ENCODE data around the gene AQP10. TPM values are rescaled to one million over a fixed set of nuclear protein-coding genes. Genes with fewer than 3 reads are reported as not detected.
"Not testable (repeated sequence)": the region's sequence is repeated elsewhere in the genome, so short reads cannot be mapped to it uniquely, and the experiment has no call there.

The AQP10 gene, protein sequence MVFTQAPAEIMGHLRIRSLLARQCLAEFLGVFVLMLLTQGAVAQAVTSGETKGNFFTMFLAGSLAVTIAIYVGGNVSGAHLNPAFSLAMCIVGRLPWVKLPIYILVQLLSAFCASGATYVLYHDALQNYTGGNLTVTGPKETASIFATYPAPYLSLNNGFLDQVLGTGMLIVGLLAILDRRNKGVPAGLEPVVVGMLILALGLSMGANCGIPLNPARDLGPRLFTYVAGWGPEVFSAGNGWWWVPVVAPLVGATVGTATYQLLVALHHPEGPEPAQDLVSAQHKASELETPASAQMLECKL
- polyA plus RNA-seq (2011; rRNA removed) = not detected in 2 replicates
- polyA minus RNA-seq (2011; rRNA and poly(A)+ RNA removed) = not detected in 2 replicates

- Histone ChIP-seq H3K9me3 (ENCODE audit: control insufficient read depth, insufficient read depth, low read length) (peaks cover 4% of the 10 kb centered on the region; the same call in 1 of the 2 replicates), H3K27ac (ENCODE audit: low read depth, low read length) (no peak within 1 kb of the TSS), H3K4me3 (ENCODE audit: low read depth, low read length) (no peak within 1 kb of the TSS), H3K27me3 (ENCODE audit: control insufficient read depth, insufficient read depth, low read length) (peaks cover 22% of the 10 kb centered on the region)
- no peak for DNase-seq (ENCODE audit: low read depth, low spot score)
- TF ChIP-seq CTCF (IDR thresholded peaks at IDR 0.05; ENCODE audit: low read depth, low read length) = no peak
- CTCF ChIA-PET = interaction anchor here (6.5 kb wide), 1 partner anchor 14 kb away, joined by 127 read pairs; no protein-coding TSS in a partner anchor
- POLR2A ChIA-PET = no interaction called here
Observed at GRCh38 chr1:154320882-154321608, at the start of gene AQP10. AQP10 (plus strand) TSS chr1:154321093; CDS start chr1:154321156, 63 bp downstream.

DNA sequence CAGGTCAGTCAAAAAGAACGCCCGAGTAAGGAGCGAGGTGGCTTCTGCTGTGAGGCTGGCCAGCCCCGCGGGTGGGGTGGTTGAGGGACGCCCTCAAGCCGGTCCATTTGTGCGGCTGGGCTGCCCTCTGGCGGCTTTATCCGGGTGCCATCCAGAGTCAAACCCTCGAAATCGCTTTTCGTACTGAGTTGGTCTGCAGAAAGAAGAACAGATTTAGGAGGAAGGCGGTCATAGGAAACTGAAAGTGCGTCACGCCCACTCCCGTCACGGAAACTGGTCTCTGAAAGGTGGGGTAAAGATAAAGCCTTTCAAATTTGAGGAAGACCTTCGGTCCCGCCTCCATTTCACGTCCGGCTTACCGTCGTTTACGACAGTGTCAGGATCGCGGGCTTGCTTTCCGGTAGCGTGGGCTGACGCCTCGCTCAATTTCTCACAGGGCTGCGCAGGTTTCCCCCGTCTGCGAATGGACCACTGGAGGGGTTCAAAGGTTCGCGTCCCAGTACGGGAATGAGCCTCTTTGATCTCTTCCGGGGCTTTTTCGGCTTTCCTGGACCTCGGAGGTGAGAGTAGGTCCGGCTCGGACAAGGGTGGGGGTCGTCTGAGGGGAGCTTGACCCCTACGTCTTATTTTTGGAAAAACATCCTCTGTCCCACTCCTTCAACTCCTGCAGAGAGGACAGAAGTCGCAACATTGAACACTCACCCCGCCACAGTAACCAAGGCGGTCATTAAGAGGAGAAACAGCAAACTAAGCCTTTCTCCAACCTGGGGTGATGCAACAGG is 48.5 kb upstream of the AQP10 start, which contains the start of gene HAX1:
HAX1 (plus strand) TSS at position 413 of the 782 bp plus-strand sequence; CDS start at position 508, 95 bp downstream.
- Histone ChIP-seq H3K27ac (ENCODE audit: low read depth, low read length) (peak within 1 kb of the TSS; percentile 91), H3K9me3 (ENCODE audit: control insufficient read depth, insufficient read depth, low read length) (no peaks in the 10 kb centered on the region), H3K4me3 (ENCODE audit: low read depth, low read length) (peak within 1 kb of the TSS; percentile 94), H3K27me3 (ENCODE audit: control insufficient read depth, insufficient read depth, low read length) (no peaks in the 10 kb centered on the region)
- TF ChIP-seq CTCF (IDR thresholded peaks at IDR 0.05; ENCODE audit: low read depth, low read length) = peak; percentile 82
- DNase-seq (ENCODE audit: low read depth, low spot score) = peak; percentile 89
- ChIA-PET CTCF (interaction anchor here (0.5 to 2.7 kb wide), 18 partner anchors 9 to 547 kb away, joined by 3 to 25 read pairs (median 4); partner anchors contain the start of gene TPM3), POLR2A (interaction anchor here (0.6 to 1.4 kb wide), 4 partner anchors 41 to 701 kb away, joined by 4 to 15 read pairs (median 7); partner anchors contain the start of gene UBAP2L)

GRCh38 chr1:154272999-154273563 is 47.8 kb upstream of the AQP10 start:
- DNase-seq (ENCODE audit: low read depth, low spot score) = no peak
- CTCF ChIA-PET = interaction anchor here (0.5 to 2.7 kb wide), 2 partner anchors 73 to 274 kb away, joined by 3 to 9 read pairs; no protein-coding TSS in a partner anchor

DNA sequence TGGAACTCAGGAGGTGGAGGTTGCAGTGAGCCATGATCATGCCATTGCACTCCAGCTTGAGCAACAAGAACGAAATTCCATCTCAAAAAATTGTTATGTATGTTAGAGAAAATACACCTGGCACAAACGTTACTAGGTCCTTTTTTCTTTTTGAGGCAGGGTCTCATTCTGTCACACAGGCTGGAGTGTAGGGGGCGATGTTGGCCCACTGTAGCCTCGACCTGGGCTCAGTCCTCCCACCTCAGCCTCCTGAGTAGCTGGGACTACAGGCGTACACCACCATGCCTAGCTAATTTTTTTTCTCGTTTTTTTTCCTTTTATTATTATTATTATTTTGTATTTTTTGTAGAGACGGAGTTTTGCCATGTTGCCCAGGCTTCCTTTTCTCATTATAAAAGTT is 44.1 kb upstream of the AQP10 start:
- no peak overlapping the region for H3K27ac ChIP-seq (ENCODE audit: low read depth, low read length)
- ChIA-PET POLR2A (no interaction called here), CTCF (interaction anchor here (0.7 to 1.1 kb wide), 3 partner anchors 22 to 270 kb away, joined by 3 to 6 read pairs (median 3); no protein-coding TSS in a partner anchor)
- no peaks in the 10 kb centered on the region for H3K27me3 ChIP-seq (ENCODE audit: control insufficient read depth, insufficient read depth, low read length)
- no peak for DNase-seq (ENCODE audit: low read depth, low spot score)
- H3K4me3 ChIP-seq (ENCODE audit: low read depth, low read length) = no peak overlapping the region
- no peaks in the 10 kb centered on the region for H3K9me3 ChIP-seq (ENCODE audit: control insufficient read depth, insufficient read depth, low read length)
- TF ChIP-seq CTCF (IDR thresholded peaks at IDR 0.05; ENCODE audit: low read depth, low read length) = no peak

More at GRCh38 chr1:154272999-154273563, 47.8 kb upstream of the AQP10 start:
- Histone ChIP-seq H3K9me3 (ENCODE audit: control insufficient read depth, insufficient read depth, low read length) (no peaks in the 10 kb centered on the region), H3K27me3 (ENCODE audit: control insufficient read depth, insufficient read depth, low read length) (no peaks in the 10 kb centered on the region), H3K4me3 (ENCODE audit: low read depth, low read length) (peak overlapping the region; percentile 94), H3K27ac (ENCODE audit: low read depth, low read length) (peak overlapping the region; percentile 91)
- TF ChIP-seq CTCF (IDR thresholded peaks at IDR 0.05; ENCODE audit: low read depth, low read length) = no peak
- POLR2A ChIA-PET = no interaction called here

GRCh38 chr1:154287591-154287990 is 33.3 kb upstream of the AQP10 start:
- POLR2A ChIA-PET; CTCF ChIA-PET; H3K4me3 ChIP-seq (ENCODE audit: low read depth, low read length); DNase-seq (ENCODE audit: low read depth, low spot score); H3K9me3 ChIP-seq (ENCODE audit: control insufficient read depth, insufficient read depth, low read length); H3K27me3 ChIP-seq (ENCODE audit: control insufficient read depth, insufficient read depth, low read length); H3K27ac ChIP-seq (ENCODE audit: low read depth, low read length): not testable (repeated sequence)
